NCI-H2081 (cell line): Measurements from ENCODE around the gene PLXNA4.

Source experiments
- DNase-seq, 2 experiments: peaks; one replicate each; lab custom pipeline; 2025; lab: John Stamatoyannopoulos, UW

Gene PLXNA4

GRCh38 chr7:132240821-132241422, 335.3 kb downstream of the PLXNA4 start:
- no peak for DNase-seq

- peak in 1 of 2 experiments; percentile 43 for DNase-seq
Measured at GRCh38 chr7:132240262-132240661, 336.0 kb downstream of the PLXNA4 start.

- no peak for DNase-seq
Measured at GRCh38 chr7:132239422-132239994, 336.8 kb downstream of the PLXNA4 start.

- DNase-seq = no peak
Measured at GRCh38 chr7:132234711-132235110, 341.6 kb downstream of the PLXNA4 start.

GRCh38 chr7:132232406-132232805, 343.9 kb downstream of the PLXNA4 start:
- DNase-seq = no peak

GRCh38 chr7:132230462-132230861, 345.8 kb downstream of the PLXNA4 start:
- no peak for DNase-seq

- no peak for DNase-seq
Measured at GRCh38 chr7:132228240-132228639, 348.0 kb downstream of the PLXNA4 start.

GRCh38 chr7:132226957-132227290, 349.3 kb downstream of the PLXNA4 start:
- DNase-seq = no peak

- no peak for DNase-seq
Measured at GRCh38 chr7:132226046-132226956, 350.0 kb downstream of the PLXNA4 start.

GRCh38 chr7:132225216-132226030, 350.8 kb downstream of the PLXNA4 start:
- DNase-seq = no peak

GRCh38 chr7:132221356-132221755, 354.9 kb downstream of the PLXNA4 start:
- DNase-seq = no peak

- DNase-seq = no peak
Measured at GRCh38 chr7:132220060-132220459, 356.2 kb downstream of the PLXNA4 start.

GRCh38 chr7:132218876-132219275, 357.4 kb downstream of the PLXNA4 start:
- no peak for DNase-seq

- DNase-seq = no peak
Measured at GRCh38 chr7:132216847-132217525, 359.3 kb downstream of the PLXNA4 start.

- DNase-seq = no peak
Measured at GRCh38 chr7:132214452-132214851, 361.8 kb downstream of the PLXNA4 start.

- no peak for DNase-seq
Measured at GRCh38 chr7:132213583-132213982, 362.7 kb downstream of the PLXNA4 start.

GRCh38 chr7:132211971-132212370, 364.3 kb downstream of the PLXNA4 start:
- no peak for DNase-seq

GRCh38 chr7:132210821-132211220, 365.4 kb downstream of the PLXNA4 start:
- DNase-seq = no peak

- DNase-seq = no peak
Measured at GRCh38 chr7:132207782-132208181, 368.5 kb downstream of the PLXNA4 start.

GRCh38 chr7:132207211-132207610, 369.1 kb downstream of the PLXNA4 start:
- no peak for DNase-seq

- DNase-seq = no peak
Measured at GRCh38 chr7:132206594-132206993, 369.7 kb downstream of the PLXNA4 start.

- DNase-seq = no peak
Measured at GRCh38 chr7:132205509-132205908, 370.8 kb downstream of the PLXNA4 start.
